RWPE2 (cell line): ENCODE results near the gene TEX54.

ENCODE experiments used
- ATAC-seq: fragments of 200-7000 bp; cut with Tn5 transposase; 3 replicates; pipeline ENCODE4 v1.9.1; 2021; ENCODE audit warnings: low read depth
- DNase-seq: peaks from one replicate; pipeline ENCODE4 v3.0.0-alpha.2; 2020; ENCODE audit warnings: low spot score
- H3K27ac ChIP-seq: fragments of 450-650 bp; 2 replicates; pipeline ENCODE4 v1.5.1; 2017; ENCODE audit warnings: mild to moderate bottlenecking; ENCODE audit not compliant: poor library complexity, severe bottlenecking
- H3K27me3 ChIP-seq: fragments of 250-450 bp; sonication (Bioruptor Pico); 2 replicates; pipeline ENCODE4 v1.5.1; 2021; ENCODE audit warnings: mild to moderate bottlenecking, moderate library complexity; ENCODE audit not compliant: insufficient read depth, poor library complexity, severe bottlenecking
- H3K36me3 ChIP-seq: fragments of 250-450 bp; sonication (Bioruptor Pico); 2 replicates; pipeline ENCODE4 v1.5.1; 2020; ENCODE audit warnings: low read depth, mild to moderate bottlenecking, moderate library complexity
- H3K4me1 ChIP-seq: fragments of 250-450 bp; sonication (Bioruptor Pico); 2 replicates; pipeline ENCODE4 v1.5.1; 2021; ENCODE audit warnings: mild to moderate bottlenecking, moderate library complexity; ENCODE audit not compliant: insufficient read depth, poor library complexity, severe bottlenecking
- H3K4me3 ChIP-seq: fragments of 250-450 bp; sonication (Bioruptor Pico); 2 replicates; pipeline ENCODE4 v1.5.1; 2021; ENCODE audit warnings: mild to moderate bottlenecking, moderate library complexity; ENCODE audit not compliant: severe bottlenecking
- H3K9me3 ChIP-seq: fragments of 250-450 bp; sonication (Bioruptor Pico); 2 replicates; pipeline ENCODE4 v1.5.1; 2021; ENCODE audit warnings: mild to moderate bottlenecking, moderate library complexity; ENCODE audit not compliant: severe bottlenecking
- TF ChIP-seq, protein P1 (sequence below): fragments of 450-650 bp; IDR thresholded peaks from one replicate; pipeline ENCODE4 v1.5.1; 2017; ENCODE audit warnings: mild to moderate bottlenecking, moderate library complexity; ENCODE audit not compliant: poor library complexity, severe bottlenecking

The TEX54 gene

DNA sequence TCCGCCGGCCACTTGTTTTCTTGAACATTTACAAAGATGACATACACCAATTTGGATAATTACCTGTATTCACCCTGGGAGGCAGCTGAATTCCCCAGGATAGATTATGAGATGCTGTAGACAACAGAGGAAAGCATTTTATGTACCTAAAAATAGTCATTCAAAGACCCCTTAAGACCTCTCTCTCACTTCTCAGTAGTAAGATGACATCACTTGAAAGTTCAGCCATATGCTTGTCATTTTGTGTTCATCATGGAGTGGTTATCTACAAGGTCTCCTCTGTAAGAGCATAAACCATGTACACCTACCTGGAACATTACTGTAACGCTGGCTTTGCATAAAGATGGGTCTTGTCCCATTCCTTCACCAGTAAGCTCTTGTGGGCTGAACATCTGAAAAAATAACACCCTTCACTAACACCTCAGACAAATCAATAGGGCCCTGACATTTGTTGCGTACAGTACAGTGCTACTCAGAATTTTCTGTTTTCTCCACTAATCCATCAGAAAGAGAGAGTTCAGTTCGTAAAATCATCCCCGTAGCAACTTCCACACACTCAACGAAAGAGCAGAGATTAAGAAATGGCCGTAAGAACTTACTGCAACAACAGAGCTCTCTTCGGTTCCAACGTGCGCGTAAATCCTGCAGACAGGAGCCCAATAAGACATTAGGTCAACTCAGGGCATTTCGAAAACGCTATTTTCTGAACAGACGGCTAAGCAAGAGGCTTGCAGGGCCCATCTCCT lies 22.4 kb upstream of the TEX54 start:
- DNase-seq = no peak
- Histone ChIP-seq H3K9me3 (no peaks in the 10 kb centered on the region), H3K4me1 (peaks cover 31% of the 10 kb centered on the region), H3K4me3 (peak overlapping the region; percentile 87), H3K27ac (peak overlapping the region; percentile 84), H3K27me3 (no peaks in the 10 kb centered on the region), H3K36me3 (peaks cover 54% of the 10 kb centered on the region)
- ATAC-seq = no peak
- TF ChIP-seq, protein P1, sequence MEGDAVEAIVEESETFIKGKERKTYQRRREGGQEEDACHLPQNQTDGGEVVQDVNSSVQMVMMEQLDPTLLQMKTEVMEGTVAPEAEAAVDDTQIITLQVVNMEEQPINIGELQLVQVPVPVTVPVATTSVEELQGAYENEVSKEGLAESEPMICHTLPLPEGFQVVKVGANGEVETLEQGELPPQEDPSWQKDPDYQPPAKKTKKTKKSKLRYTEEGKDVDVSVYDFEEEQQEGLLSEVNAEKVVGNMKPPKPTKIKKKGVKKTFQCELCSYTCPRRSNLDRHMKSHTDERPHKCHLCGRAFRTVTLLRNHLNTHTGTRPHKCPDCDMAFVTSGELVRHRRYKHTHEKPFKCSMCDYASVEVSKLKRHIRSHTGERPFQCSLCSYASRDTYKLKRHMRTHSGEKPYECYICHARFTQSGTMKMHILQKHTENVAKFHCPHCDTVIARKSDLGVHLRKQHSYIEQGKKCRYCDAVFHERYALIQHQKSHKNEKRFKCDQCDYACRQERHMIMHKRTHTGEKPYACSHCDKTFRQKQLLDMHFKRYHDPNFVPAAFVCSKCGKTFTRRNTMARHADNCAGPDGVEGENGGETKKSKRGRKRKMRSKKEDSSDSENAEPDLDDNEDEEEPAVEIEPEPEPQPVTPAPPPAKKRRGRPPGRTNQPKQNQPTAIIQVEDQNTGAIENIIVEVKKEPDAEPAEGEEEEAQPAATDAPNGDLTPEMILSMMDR = no peak

DNA sequence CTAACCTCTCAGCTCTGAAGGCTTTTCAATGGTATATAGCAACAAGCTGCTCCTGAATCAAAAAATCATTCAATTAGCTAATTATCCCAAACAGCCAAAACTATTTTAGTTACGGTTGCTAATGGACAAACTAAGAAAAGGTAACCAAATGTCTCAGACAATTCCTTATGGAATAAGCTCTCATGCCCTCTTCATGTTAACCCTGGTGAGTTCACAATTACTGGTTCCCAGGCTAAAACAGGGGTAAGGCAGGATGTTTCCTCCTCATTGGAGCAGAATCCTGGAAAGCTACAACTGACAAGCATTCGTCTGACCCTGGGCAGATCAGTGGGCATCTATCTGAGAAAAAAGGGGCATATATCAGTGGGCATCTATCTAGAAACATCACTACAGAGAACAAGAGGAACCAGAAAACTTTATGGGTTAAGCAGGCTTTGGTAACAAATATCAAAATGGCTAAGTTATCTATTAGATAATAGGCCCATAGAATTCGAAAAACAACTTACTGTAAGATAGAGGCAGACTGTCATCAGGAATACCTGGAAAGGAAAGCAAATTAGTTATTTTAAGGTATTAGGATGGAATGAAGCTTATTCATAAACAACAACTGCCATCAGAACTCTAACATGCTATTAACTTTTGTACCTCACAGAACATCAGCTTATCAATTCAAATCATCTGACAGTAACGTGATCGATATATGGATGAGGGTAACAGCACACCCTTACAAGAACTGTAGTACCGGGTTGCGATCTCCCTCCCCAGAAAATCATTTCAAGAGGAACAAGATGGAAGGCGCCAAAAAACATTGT lies 21.6 kb upstream of the TEX54 start:
- ATAC-seq (no peak), DNase-seq (no peak)
- Histone ChIP-seq H3K4me1 (peaks cover 26% of the 10 kb centered on the region), H3K9me3 (no peaks in the 10 kb centered on the region), H3K4me3 (peak overlapping the region; percentile 87), H3K36me3 (peaks cover 47% of the 10 kb centered on the region), H3K27me3 (no peaks in the 10 kb centered on the region), H3K27ac (peak overlapping the region; percentile 84)
- TF ChIP-seq, protein P1 = no peak

DNA sequence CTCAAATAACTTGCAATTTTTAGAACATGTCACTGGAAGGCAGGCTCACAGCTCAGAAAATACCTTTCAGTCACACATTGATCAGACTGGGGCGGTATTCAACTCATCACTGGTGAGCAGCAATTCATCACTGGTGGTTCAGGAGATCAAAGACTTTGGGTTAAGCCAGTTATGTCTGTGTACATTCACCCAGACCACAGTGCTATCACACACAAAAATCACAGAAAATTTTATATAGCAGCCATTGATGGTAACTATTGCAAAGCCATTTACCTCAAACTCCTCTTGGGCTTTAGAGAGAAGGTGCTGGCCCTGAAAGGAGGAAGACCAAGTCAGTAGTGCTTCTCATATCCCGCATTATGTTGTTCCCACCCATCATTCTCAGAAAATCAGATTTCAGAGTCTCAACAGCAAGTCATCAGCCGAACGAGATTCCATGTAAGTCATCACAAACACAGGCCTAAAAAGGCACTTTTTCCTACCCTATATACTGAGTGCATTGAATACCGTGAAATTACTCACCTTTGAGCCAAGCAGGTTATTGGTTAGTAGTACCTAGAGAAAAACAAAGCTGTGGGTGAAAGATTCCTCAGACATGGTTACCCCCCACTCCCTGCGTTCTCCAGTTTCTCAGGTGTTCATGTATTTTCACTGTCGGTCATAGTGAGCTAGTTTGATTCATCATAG lies 20.8 kb upstream of the TEX54 start:
- no peak for DNase-seq
- ATAC-seq = no peak
- Histone ChIP-seq H3K9me3 (no peaks in the 10 kb centered on the region), H3K4me1 (peaks cover 24% of the 10 kb centered on the region), H3K36me3 (peaks cover 47% of the 10 kb centered on the region), H3K27ac (peak overlapping the region; percentile 84), H3K27me3 (no peaks in the 10 kb centered on the region), H3K4me3 (peak overlapping the region; percentile 87)
- TF ChIP-seq, protein P1 = no peak

DNA sequence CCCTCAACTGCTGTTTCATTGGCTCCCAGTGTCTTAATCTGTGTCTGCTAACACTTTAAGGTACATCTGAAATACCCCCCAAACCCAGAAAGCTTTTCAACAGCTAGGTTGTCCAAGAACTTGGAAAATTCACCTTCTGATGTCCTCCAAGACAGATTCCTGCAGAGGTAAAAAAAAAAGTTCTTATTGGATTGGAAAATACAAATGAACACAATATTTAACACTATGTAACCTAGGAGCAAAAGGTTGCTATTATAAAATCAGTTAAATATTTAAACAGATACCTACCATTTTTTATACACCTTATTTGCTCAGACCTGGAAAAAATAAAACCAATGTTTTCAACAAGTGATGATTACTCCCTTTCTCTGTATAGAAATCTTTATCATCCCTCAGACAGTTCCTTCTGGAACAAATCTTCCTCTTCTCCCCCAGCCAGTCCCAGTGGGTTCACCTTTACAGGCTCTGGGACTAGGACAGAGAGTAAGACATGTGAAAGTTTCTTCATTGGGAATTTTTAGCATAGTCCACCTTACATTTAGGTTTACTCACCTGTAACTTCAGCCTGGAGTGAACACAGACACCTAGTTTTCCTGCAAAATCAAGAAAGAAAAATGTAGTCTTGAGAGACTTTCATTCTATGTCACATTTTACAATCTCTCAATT lies 20.0 kb upstream of the TEX54 start:
- Histone ChIP-seq H3K27me3 (no peaks in the 10 kb centered on the region), H3K27ac (peak overlapping the region; percentile 84), H3K4me1 (peaks cover 17% of the 10 kb centered on the region), H3K36me3 (peaks cover 44% of the 10 kb centered on the region), H3K4me3 (peak overlapping the region; percentile 87), H3K9me3 (no peaks in the 10 kb centered on the region)
- ATAC-seq (no peak), DNase-seq (no peak)
- TF ChIP-seq, protein P1 = no peak
